Body of pancreas (tissue), 4 donors: ENCODE data around the gene HINT1.

Source experiments
- POLR2A ChIP-seq, 3 donors: fragments of 450-650 bp; IDR thresholded peaks; one replicate each; pipeline ENCODE4 v1.6.1; 2016; ENCODE audit warnings: antibody characterized with exemption in 3 of 3, mild to moderate bottlenecking in 2 of 3
- TF ChIP-seq, protein P1 (sequence below), 7 experiments: fragments of 450-650 bp in 4 of 7; fragments of 200-600 bp in 3 of 7; sonication (generic) in 3 of 7; IDR thresholded peaks; one replicate each; pipeline ENCODE4 v1.5.1; 2016 to 2019; ENCODE audit warnings: antibody characterized with exemption in 7 of 7

DNA sequence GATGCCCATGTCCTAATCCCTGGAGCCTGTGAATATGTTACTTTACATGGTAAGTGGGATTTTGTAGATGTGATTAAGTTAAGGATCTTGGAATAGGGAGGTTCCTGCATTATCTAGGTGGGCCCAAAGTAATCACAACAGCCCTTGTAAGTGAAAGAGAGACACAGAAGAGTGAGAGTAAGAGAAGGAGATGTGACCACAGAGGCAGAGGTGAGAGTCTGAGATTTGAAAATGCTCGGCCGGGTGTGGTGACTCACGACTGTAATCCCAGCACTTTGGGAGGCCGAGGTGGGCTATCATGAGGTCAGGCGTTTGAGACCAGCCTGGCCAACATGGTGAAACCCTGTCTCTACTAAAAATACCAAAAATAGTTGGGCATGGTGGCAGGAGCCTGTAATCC, 2.6 kb upstream of the HINT1 start:
- TF ChIP-seq POLR2A (IDR thresholded peaks at IDR 0.05), result no peak
- TF ChIP-seq, protein P1, sequence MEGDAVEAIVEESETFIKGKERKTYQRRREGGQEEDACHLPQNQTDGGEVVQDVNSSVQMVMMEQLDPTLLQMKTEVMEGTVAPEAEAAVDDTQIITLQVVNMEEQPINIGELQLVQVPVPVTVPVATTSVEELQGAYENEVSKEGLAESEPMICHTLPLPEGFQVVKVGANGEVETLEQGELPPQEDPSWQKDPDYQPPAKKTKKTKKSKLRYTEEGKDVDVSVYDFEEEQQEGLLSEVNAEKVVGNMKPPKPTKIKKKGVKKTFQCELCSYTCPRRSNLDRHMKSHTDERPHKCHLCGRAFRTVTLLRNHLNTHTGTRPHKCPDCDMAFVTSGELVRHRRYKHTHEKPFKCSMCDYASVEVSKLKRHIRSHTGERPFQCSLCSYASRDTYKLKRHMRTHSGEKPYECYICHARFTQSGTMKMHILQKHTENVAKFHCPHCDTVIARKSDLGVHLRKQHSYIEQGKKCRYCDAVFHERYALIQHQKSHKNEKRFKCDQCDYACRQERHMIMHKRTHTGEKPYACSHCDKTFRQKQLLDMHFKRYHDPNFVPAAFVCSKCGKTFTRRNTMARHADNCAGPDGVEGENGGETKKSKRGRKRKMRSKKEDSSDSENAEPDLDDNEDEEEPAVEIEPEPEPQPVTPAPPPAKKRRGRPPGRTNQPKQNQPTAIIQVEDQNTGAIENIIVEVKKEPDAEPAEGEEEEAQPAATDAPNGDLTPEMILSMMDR (IDR thresholded peaks at IDR 0.05), result no peak
